ENCODE measurements around the gene NXPH3. TPM values are rescaled to one million over a fixed set of nuclear protein-coding genes. Genes with fewer than 3 reads are reported as not detected.

NXPH3 gene
- total RNA-seq, 2 experiments from 2014 or later, result 0.25 to 0.26 TPM

DNA sequence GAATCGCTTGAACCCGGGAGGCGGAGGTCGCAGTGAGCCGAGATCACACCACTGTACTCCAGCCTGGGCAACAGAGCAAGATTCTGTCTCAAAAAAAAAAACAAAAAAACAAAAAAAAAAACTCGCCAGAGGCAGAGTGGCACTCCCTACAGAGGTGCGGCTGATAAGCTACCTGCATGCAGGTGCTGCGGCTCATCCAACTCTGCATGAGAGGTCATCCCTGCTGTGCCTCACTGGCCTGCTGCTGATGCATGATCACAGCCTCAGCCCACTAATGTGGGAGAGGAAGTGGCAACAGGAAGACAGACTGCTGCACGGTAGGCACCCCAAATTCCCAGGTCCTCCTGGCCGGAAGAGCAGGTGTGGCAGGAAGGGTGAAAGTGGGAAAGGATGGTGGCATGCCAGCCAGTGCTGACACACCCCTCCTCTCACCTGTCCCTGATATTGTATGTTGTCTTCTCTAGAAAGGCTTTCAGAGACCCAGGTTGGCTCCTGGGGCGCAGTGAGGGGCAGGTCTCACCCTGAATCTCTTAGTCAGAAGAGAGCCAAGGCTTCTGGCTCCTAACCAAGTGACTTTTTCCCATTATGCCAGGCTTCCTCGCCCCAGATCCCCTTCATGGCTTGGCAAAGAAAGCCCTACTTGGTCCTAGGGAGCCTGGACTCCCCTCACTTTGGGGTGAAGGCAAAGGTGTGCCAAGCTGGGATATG, 11.8 kb downstream of the NXPH3 start:
- Mint-ChIP-seq H3K36me3 (ENCODE audit: low read depth) (peaks cover 6% of the 10 kb centered on the region), H3K27ac (no peak overlapping the region), H3K4me1 (ENCODE audit: low read depth) (no peaks in the 10 kb centered on the region), H3K9me3 (no peaks in the 10 kb centered on the region), H3K27me3 (ENCODE audit: low read depth) (no peaks in the 10 kb centered on the region), H3K4me3 (no peak overlapping the region)
- CTCF ChIA-PET, result interaction anchor here (0.6 kb wide), 2 partner anchors 9 to 83 kb away, joined by 3 read pairs; no protein-coding TSS in a partner anchor
- no peak for DNase-seq
- intact Hi-C loops (cut with micrococcal nuclease), result no loop called here

DNA sequence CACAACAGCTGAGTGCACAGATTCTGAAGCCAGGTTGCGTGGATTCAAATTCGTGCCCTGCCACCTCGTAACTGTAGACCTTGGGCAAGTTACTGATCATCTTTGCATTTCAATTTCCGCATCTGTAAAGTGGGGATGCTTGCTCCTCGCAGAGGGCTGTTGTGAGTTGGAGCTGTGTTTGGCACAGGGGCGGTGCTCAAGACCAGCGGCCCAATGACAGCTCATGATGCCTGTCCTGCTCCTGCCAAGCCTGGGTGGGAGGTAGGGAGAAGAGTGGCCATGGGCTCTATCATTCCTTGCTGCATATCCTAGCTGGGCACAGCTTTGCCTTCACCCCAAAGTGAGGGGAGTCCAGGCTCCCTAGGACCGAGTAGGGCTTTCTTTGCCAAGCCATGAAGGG, 12.6 kb downstream of the NXPH3 start:
- H3K9me3 Mint-ChIP-seq, result no peaks in the 10 kb centered on the region
- no peak for DNase-seq
- H3K4me3 Mint-ChIP-seq, result no peak overlapping the region
- intact Hi-C loops (cut with micrococcal nuclease), result no loop called here
- H3K27ac Mint-ChIP-seq, result no peak overlapping the region
- no peaks in the 10 kb centered on the region for H3K27me3 Mint-ChIP-seq (ENCODE audit: low read depth)
- CTCF ChIA-PET, result interaction anchor here (0.6 kb wide), 1 partner anchor 10 kb away, joined by 3 read pairs; no protein-coding TSS in a partner anchor
- no peaks in the 10 kb centered on the region for H3K4me1 Mint-ChIP-seq (ENCODE audit: low read depth)
- peaks cover 9% of the 10 kb centered on the region for H3K36me3 Mint-ChIP-seq (ENCODE audit: low read depth)

DNA sequence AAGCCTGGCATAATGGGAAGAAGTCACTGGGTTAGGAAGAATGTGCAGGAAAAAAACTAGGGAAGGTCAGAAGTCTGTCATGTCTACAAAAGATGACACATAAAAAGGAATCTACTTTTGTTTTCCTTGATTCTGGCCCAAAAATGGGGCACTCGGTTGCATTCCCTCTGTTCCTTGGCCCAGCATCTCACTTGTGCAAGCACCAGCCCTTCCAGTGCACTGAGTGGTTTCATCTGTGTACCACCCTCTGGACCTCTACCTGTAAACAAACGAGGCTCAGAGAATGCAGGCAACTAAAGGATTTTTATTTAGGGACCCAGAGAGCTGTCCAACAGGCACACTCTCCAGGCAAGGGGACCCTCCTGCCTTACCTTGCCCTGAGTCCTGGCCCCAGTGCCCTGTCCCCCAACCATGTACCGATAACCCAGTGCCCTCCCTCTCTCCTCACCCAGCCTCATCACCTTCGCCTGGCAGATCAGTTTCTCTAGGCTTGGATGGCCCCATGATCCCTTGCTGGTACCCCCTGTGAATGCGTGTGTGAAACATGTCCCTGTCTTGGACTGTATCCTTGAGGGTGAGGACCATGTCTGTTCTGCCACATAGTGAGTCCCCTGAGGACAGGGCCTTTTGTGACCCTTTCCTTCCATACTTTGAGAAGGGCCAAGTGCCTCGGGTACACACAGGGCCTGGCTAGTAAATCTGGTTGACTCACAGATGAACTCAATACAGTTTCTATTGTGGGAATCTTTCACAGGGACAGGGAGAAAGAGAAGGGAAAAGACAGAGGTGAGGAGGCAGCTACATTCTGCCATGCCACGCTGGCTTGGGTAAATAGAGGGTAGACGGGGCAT, 13.3 kb downstream of the NXPH3 start:
- H3K27ac Mint-ChIP-seq, result no peak overlapping the region
- H3K27me3 Mint-ChIP-seq (ENCODE audit: low read depth), result no peaks in the 10 kb centered on the region
- CTCF ChIA-PET, result no interaction called here
- H3K36me3 Mint-ChIP-seq (ENCODE audit: low read depth), result peaks cover 9% of the 10 kb centered on the region
- H3K4me1 Mint-ChIP-seq (ENCODE audit: low read depth), result no peaks in the 10 kb centered on the region
- intact Hi-C loops (cut with micrococcal nuclease), result no loop called here
- DNase-seq, result no peak
- no peak overlapping the region for H3K4me3 Mint-ChIP-seq
- no peaks in the 10 kb centered on the region for H3K9me3 Mint-ChIP-seq

DNA sequence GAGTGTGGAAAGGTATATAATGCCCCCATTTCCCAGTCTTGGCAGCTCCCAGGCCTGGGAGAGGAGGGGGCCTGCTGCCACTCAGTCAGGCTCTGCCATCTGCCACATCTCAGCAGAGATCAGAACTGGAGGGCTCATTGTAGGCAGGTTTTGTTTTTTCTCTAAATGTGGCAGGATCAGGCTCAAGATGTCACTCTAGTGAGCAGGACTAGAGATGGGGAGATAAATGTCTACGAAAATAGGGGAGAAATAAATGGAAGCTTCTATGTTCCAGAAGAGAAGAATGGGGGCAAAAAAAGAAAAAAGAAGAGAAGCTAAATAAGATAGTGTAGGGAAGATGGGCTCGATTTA, 13.9 kb downstream of the NXPH3 start:
- intact Hi-C loops (cut with micrococcal nuclease), result no loop called here
- H3K4me3 Mint-ChIP-seq, result no peak overlapping the region
- no peak for DNase-seq
- no peak overlapping the region for H3K27ac Mint-ChIP-seq
- peaks cover 11% of the 10 kb centered on the region for H3K36me3 Mint-ChIP-seq (ENCODE audit: low read depth)
- H3K4me1 Mint-ChIP-seq (ENCODE audit: low read depth), result no peaks in the 10 kb centered on the region
- no peaks in the 10 kb centered on the region for H3K9me3 Mint-ChIP-seq
- CTCF ChIA-PET, result no interaction called here
- no peaks in the 10 kb centered on the region for H3K27me3 Mint-ChIP-seq (ENCODE audit: low read depth)

DNA sequence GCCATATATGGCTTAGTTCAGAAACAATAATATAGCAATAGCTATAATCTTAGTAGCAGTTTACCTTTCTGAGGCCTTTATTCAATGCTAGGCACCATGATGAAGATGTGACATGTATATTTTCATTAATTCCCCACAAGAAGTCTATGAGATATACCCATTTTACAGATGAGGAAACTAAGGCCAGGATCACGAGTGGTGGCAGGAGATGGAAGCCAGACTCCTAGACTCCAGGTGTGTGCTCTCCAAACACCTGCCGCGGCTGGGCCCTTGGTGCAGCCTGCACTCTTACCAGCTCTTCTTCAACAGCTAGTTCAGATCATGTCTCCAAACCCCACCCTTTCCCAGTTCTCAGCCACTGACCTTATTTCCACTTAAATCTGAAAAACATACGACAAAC, 15.2 kb downstream of the NXPH3 start:
- Mint-ChIP-seq H3K4me1 (ENCODE audit: low read depth) (no peaks in the 10 kb centered on the region), H3K4me3 (no peak overlapping the region), H3K36me3 (ENCODE audit: low read depth) (peaks cover 11% of the 10 kb centered on the region), H3K9me3 (no peaks in the 10 kb centered on the region), H3K27ac (no peak overlapping the region), H3K27me3 (ENCODE audit: low read depth) (no peaks in the 10 kb centered on the region)
- intact Hi-C loops (cut with micrococcal nuclease), result no loop called here
- DNase-seq, result no peak
- CTCF ChIA-PET, result interaction anchor here (0.8 kb wide), 1 partner anchor 23 kb away, joined by 3 read pairs; no protein-coding TSS in a partner anchor

DNA sequence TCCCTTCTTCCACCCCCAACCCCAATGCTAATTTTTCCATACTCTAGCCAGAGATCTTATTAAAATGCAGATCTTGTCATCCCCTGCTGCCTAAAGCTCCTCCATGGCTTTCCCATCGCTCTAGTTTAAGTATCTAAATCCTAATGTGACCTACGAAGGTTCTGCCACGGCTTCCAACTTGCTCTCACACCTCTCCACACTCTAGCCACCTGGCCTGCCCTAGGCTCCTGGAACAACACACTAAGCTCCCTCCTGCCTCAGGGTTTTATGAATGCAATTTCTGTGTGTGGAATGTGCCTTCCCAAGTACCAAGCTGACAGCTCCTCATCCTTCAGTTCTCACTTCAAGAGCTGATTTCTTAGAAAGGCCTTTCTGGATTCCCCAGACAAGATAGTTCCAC, 16.6 kb downstream of the NXPH3 start:
- Mint-ChIP-seq H3K4me3 (no peak overlapping the region), H3K36me3 (ENCODE audit: low read depth) (peaks cover 15% of the 10 kb centered on the region), H3K27ac (no peak overlapping the region), H3K9me3 (no peaks in the 10 kb centered on the region), H3K4me1 (ENCODE audit: low read depth) (no peaks in the 10 kb centered on the region), H3K27me3 (ENCODE audit: low read depth) (no peaks in the 10 kb centered on the region)
- CTCF ChIA-PET, result no interaction called here
- intact Hi-C loops (cut with micrococcal nuclease), result no loop called here
- DNase-seq, result no peak

DNA sequence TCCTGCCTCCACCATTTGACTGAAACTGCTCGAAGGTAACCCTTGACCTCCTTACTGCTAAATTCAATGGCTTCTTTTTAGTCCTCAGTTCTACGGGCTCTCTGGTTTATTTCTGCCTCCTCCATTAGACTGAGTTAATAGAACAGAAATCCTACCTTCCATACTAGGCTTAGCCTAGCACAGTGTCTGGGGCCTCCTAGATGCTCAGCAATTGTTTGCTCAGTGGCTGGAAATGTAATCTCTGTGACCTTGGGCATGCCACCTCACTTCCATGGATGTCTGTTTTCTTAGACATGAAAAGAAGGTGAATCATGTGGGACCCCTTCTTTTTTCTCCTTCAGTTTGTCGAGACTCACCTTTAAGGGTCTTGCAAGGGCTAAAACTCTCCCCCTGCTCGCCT, 19.7 kb downstream of the NXPH3 start:
- no peaks in the 10 kb centered on the region for H3K9me3 Mint-ChIP-seq
- intact Hi-C loops (cut with micrococcal nuclease), result no loop called here
- no peak for DNase-seq
- peaks cover 32% of the 10 kb centered on the region for H3K36me3 Mint-ChIP-seq (ENCODE audit: low read depth)
- H3K4me1 Mint-ChIP-seq (ENCODE audit: low read depth), result no peaks in the 10 kb centered on the region
- H3K27ac Mint-ChIP-seq, result no peak overlapping the region
- no peak overlapping the region for H3K4me3 Mint-ChIP-seq
- H3K27me3 Mint-ChIP-seq (ENCODE audit: low read depth), result no peaks in the 10 kb centered on the region
- CTCF ChIA-PET, result interaction anchor here (0.7 to 1.4 kb wide), 2 partner anchors 38 to 254 kb away, joined by 4 to 8 read pairs; no protein-coding TSS in a partner anchor

DNA sequence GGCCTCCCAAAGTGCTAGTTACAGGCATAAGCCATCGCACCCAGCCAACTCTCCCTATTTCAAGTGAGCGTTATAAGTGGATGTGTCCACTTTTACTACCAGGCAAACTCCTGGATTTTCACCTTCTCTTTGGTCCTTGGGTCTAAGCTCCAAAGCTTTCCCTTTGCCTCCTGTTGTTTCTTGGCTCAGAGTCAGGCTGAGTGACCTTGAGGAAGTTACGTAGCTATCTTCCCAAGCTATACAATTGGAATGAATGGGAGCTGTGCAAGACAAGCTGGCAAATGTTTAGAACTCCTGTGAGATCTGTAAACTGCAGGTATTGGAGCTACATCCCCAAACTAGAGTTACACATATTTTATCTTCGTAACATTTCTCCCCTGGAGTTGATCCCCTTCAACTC, 20.3 kb downstream of the NXPH3 start:
- Mint-ChIP-seq H3K36me3 (ENCODE audit: low read depth) (peaks cover 32% of the 10 kb centered on the region), H3K27ac (no peak overlapping the region), H3K9me3 (no peaks in the 10 kb centered on the region), H3K4me3 (no peak overlapping the region), H3K4me1 (ENCODE audit: low read depth) (no peaks in the 10 kb centered on the region), H3K27me3 (ENCODE audit: low read depth) (no peaks in the 10 kb centered on the region)
- no peak for DNase-seq
- intact Hi-C loops (cut with micrococcal nuclease), result no loop called here
- CTCF ChIA-PET, result interaction anchor here (0.6 to 1.4 kb wide), 2 partner anchors 38 to 100 kb away, joined by 3 to 8 read pairs; no protein-coding TSS in a partner anchor

DNA sequence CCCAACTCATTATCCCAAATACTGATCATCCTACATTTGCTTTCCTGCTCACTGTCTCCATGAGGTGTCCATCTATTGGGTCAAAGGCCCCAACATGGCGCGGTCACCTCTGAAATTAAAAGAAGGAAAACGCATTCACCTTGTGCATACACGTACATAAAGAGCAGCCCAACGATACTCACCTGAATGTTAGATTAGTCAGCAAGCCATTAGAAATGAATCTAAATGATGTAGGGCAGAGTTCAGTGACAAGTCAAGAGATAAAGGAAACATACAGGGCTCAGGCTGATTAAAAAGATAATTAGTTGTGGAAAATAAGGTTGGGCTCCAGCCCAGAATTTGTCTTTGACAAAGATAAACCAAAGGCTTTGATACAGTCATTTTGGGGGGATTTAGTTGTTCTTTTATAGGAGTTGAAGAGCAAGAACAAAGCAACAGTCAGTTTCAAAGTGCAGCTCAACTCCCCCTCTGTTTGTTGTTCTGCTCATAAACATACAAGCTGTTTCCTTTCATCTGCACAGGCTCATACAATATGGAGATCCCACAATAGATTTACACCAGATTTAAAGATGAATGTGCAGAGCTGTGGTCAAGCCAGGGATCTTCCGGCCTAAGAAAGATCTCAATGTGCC, 21.1 kb downstream of the NXPH3 start:
- Mint-ChIP-seq H3K27ac (no peak overlapping the region), H3K27me3 (ENCODE audit: low read depth) (no peaks in the 10 kb centered on the region), H3K9me3 (no peaks in the 10 kb centered on the region), H3K4me1 (ENCODE audit: low read depth) (no peaks in the 10 kb centered on the region), H3K36me3 (ENCODE audit: low read depth) (peaks cover 28% of the 10 kb centered on the region), H3K4me3 (no peak overlapping the region)
- DNase-seq, result no peak
- CTCF ChIA-PET, result interaction anchor here (0.6 to 1.5 kb wide), 4 partner anchors 39 to 100 kb away, joined by 3 to 8 read pairs (median 4); no protein-coding TSS in a partner anchor
- intact Hi-C loops (cut with micrococcal nuclease), result no loop called here

DNA sequence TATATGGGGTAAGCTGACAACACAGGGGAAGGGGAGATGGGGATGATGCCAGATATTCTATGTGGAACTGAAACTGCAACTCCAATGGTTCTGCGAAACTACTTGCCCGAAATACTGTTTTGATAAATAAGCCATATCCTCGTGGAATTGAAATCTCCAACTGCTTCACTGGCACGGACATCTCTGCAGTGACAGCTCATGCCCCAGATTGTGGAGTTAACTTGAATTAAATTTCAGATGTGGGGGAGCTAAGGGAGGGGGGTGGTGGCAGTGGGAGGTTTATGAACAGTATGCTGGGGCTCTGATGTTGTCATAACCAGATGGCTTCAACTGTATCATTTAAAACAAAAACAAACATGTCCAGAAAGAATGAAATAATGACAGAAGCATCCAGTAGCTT, 21.8 kb downstream of the NXPH3 start:
- Mint-ChIP-seq H3K36me3 (ENCODE audit: low read depth) (peaks cover 26% of the 10 kb centered on the region), H3K9me3 (no peaks in the 10 kb centered on the region), H3K4me1 (ENCODE audit: low read depth) (no peaks in the 10 kb centered on the region), H3K27me3 (ENCODE audit: low read depth) (no peaks in the 10 kb centered on the region), H3K4me3 (no peak overlapping the region), H3K27ac (no peak overlapping the region)
- intact Hi-C loops (cut with micrococcal nuclease), result no loop called here
- CTCF ChIA-PET, result interaction anchor here (1.2 to 1.5 kb wide), 3 partner anchors 30 to 99 kb away, joined by 3 to 5 read pairs (median 3); no protein-coding TSS in a partner anchor
- no peak for DNase-seq

DNA sequence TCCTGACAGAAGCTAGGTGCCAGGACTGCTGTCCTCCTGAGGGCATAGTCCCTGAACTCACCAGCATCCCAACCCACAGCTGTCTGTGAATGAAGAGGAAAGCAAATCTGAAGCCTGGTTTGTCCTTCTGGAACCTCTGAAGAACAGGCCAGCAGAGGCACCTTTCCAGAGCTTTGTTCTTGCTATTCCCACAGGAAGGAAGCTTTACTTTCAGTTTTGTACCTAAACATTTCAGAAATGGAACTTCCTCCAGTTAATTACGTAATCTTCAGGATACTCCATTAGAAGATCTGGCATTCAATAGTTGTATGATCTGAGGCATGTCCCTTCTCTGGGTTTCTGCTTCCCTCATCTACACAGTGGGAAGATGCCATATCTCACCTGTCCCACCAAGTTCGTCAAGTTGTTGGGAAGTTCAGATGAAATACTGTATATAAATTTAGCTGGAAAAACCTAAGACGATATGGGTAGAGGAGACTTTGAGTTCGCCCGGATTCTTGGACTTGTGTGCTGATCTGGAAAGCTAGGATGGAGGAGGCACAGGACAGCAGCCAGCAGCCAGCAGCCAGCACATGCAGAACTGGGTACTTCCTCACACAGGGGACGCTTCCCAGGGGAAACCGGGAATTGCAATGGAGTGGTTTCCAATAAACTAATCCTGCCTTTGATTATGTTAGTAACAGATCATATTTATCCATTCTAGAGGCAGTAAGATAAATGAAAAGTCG, 22.4 kb downstream of the NXPH3 start:
- Mint-ChIP-seq H3K4me1 (ENCODE audit: low read depth) (no peaks in the 10 kb centered on the region), H3K27ac (no peak overlapping the region), H3K9me3 (no peaks in the 10 kb centered on the region), H3K27me3 (ENCODE audit: low read depth) (no peaks in the 10 kb centered on the region), H3K4me3 (no peak overlapping the region), H3K36me3 (ENCODE audit: low read depth) (peaks cover 23% of the 10 kb centered on the region)
- intact Hi-C loops (cut with micrococcal nuclease), result no loop called here
- no peak for DNase-seq
- CTCF ChIA-PET, result interaction anchor here (1.2 to 1.5 kb wide), 3 partner anchors 30 to 98 kb away, joined by 3 to 5 read pairs (median 3); no protein-coding TSS in a partner anchor

DNA sequence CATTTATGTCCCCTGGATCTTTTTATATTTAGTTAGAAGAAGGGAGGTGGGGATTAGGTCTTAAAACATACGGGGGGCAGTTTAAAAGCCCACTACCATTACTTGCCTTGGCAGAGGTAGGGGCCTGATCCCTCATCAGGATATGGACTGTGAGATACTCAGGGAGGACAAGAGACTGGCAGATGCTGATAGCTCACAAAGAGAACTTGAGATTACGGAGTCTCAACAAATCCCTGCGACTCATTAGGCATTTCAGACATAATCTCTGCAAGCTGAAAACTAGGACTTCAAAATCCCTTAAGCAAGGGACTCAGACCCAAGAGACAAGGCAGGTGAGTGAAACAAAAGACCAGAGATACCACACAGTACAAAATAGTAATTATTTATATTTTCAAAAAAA, 23.2 kb downstream of the NXPH3 start:
- H3K9me3 Mint-ChIP-seq, result no peaks in the 10 kb centered on the region
- no peak for DNase-seq
- intact Hi-C loops (cut with micrococcal nuclease), result no loop called here
- peaks cover 23% of the 10 kb centered on the region for H3K36me3 Mint-ChIP-seq (ENCODE audit: low read depth)
- CTCF ChIA-PET, result interaction anchor here (0.7 kb wide), 1 partner anchor 341 kb away, joined by 3 read pairs; no protein-coding TSS in a partner anchor
- H3K27ac Mint-ChIP-seq, result no peak overlapping the region
- H3K4me3 Mint-ChIP-seq, result no peak overlapping the region
- no peaks in the 10 kb centered on the region for H3K4me1 Mint-ChIP-seq (ENCODE audit: low read depth)
- no peaks in the 10 kb centered on the region for H3K27me3 Mint-ChIP-seq (ENCODE audit: low read depth)
